GM18870 (cell line): ENCODE data around the gene ACTN4.
"Not testable (repeated sequence)": the region's sequence is repeated elsewhere in the genome, so short reads cannot be mapped to it uniquely, and the experiment has no call there.

ENCODE experiments used
- ATAC-seq: cut with Tn5 transposase; IDR thresholded peaks from one replicate; pipeline ENCODE4 v1.9.1; 2021; ENCODE audit warnings: moderate library complexity; ENCODE audit not compliant: unreplicated experiment

The ACTN4 gene

DNA sequence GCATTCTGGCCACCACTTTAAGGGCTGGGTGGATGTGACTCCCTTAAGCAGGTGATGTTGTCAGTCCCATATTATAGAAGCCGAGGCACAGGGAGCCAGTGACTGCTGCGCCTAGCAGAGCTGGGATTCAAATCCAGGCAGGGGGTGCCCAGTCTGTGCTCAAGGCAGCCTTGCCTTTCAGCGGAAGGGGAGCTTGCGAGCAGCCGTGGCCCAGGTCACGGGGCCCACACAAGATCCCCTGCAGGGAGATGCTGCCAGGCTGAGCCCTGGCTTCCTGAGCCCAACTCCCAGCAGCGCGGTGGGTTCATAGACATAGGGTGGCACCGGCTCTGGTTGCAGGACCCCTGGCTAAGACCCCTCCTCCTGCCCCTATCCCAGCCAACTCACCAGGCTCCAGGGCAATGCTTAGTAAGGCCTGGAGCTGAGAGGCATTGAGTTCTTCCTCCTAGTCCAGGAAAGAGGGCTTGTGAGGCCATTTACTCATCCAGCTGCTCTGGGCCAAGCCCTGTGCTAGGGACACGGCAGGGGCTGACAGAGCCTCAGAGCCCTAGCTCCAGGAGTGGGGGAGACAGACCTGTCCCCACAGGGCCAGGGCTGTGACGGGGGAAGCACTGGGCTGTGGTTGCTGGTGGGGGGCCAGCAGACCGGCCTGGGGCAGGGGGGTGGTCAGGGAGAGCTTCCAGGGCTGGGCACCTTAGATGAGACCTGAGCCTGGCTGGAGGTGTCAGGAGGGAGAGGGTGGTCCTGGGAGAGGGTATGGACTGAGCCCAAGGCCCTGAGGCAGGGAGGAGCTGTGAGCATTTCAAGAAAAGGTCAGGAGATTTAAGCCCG, 87.2 kb downstream of the ACTN4 start:
- no peak for ATAC-seq

DNA sequence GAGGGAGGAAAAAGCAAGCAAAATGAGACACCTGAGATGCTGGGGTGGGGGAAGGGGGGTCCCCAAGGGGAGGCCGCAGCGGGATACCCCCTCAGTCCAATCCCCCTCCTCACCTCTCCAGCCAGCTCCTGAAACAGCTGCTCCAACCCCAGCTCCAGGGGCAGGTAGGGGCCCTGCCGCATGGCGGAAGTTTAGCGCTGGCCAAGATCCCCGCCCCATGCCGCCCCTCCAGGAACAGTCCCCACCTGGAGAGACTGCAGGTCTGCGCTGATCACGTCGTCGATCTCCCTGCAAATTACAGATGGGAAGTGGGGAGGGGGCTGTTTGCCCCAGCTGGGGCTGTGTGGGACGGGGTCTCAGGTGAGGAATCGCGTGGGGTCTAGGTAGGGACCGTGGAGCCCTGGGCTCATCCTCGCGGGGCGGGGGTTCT, 87.8 kb downstream of the ACTN4 start:
- no peak for ATAC-seq

DNA sequence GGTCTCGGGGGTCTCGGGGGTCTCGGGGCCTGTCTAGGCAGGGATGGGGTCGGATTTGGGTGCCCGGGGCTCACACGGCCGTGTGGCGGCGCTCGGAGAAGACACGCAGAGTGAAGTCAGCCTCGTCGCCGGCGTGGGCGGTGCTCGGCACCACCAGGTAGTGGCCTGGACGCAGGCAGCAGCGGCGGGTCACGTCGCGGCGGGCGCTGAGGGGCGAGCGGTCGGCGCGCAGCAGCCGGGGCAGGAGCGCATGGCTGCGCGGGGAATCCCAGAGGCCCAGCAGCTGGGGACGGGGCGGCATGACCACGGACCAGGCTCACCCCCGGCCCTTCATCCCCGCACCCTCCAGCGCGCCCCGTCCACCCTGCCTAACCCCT, 88.6 kb downstream of the ACTN4 start:
- ATAC-seq: no peak

DNA sequence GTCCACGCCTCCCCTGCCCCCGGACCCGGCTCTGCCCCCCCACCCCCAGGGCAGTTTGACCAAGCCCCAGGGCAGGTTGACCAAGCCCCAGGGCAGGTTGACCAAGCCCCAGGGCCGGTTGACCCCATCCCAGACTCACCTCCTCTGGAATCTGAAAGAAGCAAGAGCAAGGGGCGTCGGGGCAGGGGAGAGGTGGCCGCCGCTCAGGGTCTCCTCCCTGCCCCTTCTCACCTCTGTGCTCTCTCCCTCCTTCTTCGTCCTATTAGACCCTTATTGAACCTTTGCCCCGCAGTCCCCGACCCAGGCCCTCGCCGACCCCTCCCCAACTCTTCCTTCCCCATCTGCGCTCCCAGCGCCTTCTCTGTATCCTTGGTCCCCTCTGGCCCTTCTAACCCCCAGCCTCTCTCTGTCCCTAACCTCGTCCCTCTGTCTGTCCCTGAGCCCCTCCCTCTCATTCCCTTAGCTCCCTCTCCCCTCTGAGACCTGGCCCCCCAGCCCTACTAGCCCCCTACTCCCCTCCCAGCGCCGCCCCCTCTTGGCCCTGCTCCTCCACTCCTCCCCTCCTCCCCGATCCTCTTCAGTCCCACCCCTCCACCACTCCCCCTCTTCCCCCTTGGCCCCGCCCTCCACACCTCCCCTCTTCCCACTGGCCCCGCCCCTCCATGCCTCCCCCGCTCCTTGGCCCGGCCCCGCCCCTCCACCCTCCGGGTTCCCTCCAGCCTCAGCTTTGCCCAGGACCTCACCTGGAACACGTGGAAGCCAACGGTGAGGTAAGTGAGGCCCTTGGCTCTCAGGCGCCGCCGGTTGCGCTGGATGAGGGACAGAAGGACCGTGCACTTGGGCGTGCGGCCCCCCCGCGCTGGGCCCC, 89.2 kb downstream of the ACTN4 start:
- ATAC-seq: no peak

DNA sequence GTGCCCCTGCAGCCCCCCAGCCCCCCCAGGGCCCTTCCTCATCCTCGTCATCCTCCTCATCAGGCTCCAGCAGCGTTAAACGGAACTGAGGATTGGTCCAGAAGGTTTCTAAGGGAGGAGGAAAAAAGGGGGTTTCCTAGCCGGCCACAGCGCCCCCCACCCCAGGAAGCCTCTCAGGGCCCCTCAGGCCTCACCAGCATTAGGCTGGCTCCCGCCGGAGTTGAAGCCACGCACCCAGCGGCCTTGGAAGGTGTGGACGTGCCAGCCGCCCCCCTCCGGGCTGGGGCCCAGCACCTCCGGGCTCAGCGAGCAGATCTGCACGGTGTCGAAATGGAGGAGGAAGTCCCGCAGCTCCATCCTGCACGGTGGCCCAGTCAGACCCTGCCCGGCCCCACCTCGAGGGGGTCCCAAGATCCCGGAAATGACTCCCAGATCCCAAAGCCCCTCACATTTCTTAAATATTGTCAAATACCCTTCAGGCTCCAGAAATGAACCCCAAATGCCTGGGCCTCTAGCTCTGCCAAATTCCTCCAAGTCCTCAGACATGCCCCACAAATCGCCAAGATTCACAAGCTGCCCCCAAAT, 89.9 kb downstream of the ACTN4 start:
- no peak for ATAC-seq

DNA sequence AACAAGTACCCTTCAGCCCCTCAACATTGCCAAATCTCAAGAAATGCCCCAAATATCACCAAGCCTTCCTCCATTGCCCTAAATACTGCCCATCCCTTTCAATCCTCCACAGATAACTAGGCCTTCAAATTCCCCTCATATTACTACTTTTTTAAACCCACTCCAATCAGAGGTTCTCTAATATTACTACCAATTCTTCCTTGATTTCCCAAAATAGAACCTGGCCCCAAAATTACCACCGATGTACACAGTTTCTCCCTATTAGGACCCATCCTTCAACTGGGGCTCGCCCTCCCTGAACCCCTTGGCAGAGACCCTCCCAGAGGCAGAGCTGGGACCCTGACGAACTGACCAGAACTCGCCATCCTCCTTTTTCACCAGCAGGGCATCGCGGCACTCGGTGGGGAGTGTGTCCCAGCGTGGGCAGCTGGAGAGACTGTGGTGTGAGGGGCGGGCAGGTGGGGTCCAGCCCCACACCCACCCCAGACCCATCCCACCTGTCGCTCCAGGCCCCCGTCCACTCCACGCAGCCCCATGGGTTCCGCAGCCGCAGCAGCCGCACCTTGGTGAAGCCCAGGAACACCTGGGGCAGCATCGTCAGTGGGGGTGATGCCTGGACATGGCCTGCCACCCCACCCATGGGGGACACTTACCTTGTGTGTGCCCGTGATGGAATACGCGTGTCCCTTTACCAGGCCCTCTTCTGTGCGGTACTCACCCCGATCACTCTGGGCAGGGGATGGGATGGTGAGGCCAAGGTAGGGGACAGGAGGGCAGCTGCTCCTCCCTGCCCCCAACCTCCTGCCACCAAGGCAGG, 90.7 kb downstream of the ACTN4 start:
- ATAC-seq: no peak

DNA sequence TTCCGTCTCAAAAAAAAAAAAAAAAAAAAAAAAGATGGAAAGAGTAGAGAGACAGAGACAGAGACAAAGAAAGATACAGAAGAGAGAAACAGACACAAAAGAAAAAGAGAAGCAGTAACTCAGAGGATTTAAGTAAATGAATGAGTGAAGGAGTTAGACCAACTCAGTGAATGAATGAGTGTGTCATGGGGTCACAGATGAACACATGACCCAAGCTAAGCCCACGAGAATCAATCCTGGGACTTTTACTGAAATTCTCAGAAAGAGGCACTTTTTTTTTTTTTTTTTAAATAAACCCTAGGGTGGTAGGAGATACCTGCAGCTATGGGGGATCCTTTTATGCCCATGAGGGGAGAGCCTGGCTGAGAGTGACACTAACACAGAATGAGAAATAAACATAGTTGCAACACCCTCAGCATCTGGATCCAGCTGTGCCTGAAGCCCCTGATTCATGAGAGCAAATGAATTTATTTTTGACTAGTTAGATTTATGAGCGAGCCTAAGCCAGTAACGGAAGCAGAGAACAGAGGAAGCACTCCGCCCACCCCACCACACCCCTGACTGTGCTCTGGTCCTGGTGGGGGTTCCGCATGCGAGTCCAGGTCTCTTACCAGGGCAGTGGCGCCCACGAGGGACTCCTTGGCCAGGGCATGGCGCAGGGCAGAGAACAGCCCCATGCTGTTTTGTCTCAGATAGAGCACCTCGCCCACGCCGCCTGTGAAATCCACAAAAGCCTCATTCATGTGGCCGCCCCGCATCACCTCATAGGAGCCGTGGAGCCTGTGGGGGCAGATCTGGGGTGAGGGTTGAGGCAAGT, 92.2 kb downstream of the ACTN4 start:
- no peak for ATAC-seq

DNA sequence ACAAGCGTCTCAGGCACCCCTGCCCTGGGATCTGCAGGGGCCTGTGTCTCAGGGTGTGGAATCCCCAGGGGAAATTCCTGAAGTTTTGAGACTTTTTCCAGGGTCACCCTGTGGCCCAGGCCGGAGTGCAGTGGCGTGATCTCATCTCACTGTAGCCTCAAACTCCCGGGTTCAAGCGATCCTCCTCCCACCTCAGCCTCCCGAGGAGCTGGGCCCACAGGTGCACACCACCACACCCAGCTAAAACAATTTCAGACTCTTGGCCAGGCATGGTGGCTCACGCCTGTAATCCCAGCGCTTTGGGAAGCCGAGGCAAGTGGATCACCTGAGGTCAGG, 92.8 kb downstream of the ACTN4 start:
- ATAC-seq: no peak

DNA sequence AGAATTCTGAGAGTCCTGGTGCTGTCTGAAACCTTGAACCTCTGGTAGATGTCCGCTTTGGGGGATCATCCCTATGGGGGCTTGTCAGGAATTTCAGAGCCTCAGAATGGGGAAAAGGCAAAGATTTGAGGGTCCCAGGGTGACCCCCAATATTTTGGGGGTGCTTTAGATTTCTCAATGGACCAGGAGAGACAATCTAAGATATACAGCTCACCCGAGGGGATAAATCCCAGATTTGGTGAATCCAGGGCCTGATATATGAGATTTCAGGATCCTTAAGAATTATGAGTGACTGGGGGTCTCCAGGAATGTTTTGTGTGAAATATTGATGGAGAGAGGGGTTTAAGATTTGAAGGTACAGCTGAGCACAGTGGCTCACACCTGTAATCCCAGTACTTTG, 93.5 kb downstream of the ACTN4 start:
- no peak for ATAC-seq

DNA sequence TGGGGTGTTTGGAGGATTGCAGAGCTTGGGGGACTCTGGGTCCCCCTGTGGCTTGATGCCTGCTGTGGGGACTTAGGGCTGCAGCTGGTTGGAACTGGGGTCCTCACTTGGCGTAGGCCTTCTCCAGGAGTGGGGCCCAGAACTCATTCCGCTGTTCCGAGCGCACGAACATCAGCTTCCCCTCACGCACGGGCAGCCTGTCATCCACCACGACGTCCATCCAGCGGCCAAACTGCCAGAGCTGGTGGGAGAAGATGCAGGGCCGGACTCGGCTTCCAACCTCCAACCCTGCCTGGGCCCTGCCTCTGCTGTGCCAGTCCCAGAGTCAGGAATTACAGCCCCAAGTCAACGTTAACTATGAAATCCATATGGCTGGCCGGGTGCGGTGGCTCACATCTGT, 94.2 kb downstream of the ACTN4 start:
- ATAC-seq: no peak

DNA sequence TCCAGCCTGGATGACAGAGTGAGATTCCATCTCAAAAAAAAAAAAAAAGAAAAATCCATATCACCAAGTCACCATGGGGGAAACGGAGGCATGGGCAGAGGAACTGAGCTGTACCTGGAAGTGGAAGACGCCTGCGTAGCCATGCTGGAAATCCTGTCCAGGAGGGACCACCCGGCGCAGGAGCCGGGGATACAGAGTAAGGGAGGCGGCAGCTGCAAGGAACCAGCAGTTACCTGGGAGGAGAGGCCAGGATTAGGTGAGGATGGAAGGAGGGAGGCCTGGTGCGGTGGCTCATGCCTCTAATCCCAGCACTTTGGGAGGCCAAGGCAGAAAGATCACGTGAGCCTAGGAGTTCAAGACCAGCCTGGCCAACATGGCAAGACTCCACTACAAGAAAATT, 94.8 kb downstream of the ACTN4 start:
- ATAC-seq: no peak

DNA sequence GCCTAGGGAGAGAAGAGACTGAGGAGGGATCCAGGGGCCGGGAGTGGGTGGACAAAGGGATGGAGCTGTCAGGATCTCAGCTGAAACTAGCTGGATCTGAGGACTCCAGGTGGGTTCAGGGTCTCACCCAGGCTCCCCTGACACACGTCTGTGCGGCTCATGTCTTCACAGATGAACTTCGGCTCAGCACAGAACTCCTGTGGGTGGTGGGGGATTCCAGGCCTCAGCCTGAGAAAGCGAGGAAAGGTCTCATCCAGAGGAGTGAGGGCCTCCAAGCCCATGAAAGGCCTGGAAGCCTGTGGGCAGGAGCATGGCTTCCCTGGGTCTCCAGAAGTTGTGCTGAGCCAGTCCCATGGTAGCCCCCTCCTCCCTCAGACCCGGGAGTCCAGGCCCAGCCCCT, 95.5 kb downstream of the ACTN4 start:
- ATAC-seq: no peak

DNA sequence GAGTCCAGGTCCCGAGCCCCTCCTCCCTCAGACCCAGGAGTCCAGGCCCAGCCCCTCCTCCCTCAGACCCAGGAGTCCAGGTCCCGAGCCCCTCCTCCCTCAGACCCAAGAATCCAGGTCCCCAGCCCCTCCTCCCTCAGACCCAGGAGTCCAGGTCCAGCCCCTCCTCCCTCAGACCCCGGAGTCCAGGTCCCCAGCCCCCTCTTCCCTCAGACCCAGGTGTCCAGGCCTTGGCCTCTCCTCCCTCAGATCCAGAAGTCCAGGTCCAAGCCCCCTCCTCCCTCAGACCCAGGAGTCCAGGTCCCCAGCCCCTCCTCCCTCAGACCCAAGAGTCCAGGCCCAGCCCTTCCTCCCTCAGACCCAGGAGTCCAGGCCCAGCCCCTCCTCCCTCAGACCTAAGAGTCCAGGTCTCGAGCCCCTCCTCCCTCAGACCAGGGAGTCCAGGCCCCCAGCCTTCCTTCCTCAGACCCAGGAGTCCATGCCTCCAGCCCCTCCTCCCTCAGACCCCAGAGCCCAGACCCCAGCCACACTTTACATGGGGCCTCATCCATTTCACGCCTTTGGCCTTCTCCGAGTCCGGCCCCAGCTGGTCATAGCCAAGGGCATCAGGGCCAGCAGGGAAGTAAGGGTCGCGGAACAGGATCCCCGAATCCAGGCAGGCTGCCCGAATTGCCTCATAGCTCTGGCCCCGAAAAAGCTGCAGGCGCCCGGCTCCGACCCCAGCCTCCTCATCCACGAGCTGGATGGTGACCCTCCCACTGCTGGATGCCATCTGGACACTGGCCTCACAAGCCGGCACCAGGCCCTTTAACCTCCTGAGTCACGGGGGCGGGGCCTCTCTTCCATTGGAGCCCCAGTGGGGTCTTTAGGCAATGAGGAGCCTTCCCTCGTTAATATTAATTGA, 96.2 kb downstream of the ACTN4 start:
- ATAC-seq: no peak

DNA sequence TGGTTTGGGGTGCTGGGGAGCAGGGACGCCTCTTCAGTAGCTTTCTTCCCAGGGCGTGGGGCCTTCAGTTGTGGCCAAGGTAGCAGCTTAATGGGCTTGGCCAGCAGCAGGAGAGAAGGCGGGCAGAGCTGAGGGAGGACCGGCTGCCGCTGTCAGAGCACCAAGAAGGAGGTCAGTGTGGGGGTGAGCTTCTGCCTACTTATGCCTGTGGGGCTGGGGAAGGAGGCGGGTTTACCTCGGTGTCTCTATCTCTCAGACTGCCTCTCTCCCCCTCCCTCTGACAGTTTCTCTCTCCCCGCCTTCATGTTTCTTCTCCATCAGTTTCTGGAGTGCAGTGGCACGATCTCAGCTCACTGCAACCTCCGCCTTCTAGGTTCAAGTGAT, 96.8 kb downstream of the ACTN4 start, which contains the start of gene CAPN12:
Gene CAPN12 (minus strand): TSS at position 177 of the 384 bp plus-strand sequence. CDS start 309 bp downstream, outside the sequence.
- no peak for ATAC-seq

DNA sequence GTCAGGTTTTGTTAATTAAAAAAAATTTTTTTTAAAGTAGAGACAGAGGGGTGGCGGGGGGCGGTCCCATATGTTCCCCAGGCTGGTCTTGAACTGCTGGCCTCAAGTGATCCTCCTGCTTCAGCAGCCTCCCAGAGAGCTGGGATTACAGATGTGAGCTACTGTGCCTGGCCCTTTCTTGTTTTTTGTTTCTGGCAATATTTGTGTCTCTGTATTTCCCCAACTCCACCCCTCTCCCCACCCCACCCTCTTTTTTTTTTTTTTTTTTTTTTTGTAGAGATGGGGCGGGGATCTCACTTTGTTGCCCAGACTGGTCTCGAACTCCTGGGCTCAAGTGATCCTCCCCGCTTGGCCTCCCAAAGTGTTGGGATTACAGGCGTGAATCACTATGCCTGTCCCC, 97.4 kb downstream of the ACTN4 start:
- no peak for ATAC-seq

DNA sequence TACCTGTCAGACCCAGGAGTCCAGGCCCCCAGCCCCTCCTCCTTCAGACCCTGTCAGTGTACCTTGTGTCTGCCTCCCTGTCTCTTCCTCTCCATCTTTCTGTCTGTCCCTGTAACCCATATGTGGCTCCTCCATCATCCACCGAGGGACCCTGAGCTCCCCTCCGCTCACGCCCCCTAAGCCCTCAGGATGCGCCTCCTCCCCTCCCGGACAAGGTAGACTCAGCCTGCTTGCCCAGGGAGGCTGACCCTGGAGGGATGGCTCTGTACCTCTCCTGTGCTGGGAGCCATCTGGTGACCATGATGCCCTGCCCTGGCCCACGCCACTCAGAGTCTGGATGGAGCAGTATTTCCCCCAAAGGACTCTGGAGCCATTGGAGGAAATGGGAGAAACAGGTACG, 97.9 kb downstream of the ACTN4 start:
- no peak for ATAC-seq

DNA sequence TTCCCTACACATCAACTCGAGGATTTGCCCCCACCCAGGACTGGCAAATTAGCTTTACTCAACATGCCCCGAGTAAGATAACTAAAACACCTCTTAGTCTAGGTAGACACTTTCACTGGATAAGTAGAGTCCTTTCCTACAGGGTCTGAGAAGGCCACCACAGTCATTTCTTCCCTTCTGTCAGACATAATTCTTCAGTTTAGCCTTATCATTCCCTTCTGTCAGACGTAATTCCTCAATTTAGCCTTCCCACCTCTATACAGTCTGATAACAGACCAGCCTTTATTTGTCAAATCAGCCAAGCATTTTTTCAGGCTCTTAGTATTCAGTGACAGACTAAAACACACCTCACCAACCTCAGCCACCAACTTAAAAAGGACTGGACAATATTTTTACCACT, 106.3 kb downstream of the ACTN4 start:
- ATAC-seq: not testable (repeated sequence)

DNA sequence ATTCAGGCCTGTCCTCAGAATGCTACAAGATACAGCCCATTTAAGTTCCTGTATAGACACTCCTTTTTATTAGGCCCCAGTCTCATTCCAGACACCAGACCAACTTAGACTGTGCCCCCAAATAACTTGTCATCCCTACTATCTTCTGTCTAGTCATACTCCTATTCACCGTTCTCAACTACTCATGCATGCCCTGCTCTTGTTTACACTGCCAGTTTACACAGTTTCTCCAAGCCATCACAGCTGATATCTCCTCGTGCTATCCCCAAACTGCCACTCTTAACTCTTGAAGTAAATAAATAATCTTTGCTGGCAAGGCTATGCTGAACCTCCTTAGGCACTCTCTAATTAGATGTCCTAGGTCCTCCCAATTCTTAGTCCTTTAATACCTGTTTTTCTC, 106.7 kb downstream of the ACTN4 start:
- not testable (repeated sequence) for ATAC-seq

DNA sequence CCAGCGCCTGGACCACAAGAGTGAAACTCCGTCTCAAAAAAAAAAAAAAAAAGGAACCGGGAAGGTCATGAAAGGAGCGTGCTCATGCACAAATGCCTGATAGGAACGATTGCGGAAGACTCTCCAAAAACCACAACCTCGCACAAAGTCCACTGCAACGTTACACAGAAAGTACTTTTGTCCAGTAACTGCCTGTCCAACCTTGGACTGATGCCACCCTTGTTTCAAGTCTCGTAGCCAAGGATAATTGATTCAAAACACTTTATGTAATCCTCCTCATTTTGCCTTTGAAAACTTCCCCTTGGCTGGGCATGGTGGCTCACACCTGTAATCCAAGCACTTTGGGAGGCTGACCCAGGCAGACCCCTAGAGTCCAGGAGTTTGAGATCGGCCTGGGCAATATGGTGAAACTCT, 112.1 kb downstream of the ACTN4 start:
- ATAC-seq: no peak
